ENCODE measurements around the gene PHLDB3. TPM values are rescaled to one million over a fixed set of nuclear protein-coding genes. Genes with fewer than 3 reads are reported as not detected.

Gene PHLDB3
- total RNA-seq, 1 donor from 2014 or later: 7.8 TPM

DNA sequence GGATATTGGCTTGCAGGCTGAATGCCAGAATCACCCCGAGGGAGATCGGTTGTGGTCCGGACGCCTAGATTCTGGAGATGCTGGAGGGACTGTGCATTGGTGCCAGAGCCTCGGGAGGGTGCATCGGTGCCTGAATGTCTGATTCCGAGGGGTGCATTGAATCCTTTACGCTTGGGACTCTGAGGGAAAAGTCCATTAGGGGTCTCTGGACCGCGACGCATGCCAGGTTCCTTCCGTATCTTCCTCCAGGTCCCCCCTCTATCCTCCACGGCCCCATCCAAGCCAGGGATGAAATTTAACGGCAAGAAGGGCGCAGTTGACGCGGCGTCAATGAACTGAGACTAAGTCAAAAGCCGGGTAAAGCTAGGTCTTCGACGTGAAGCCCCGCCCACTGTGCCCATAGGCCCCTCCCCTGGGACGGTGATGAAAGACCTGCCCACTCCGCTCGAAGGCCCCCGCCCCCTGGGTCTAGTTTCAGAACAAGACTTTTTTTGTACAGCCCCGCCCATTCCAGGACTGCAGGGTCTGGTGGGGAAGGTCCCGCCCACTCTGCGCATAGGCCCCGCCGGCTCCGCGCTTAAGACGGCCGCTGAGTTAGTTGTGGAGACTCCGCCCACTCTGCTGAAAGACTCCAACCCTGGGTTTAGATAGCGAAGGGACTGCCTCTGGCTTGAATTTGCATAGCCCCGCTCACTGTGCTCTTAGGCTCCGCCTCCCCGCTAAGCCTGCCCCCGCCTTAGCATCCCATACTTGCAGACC is 29.2 kb upstream of the PHLDB3 start:
- Histone ChIP-seq H3K36me3 (peaks cover 13% of the 10 kb centered on the region), H3K9me3 (no peaks in the 10 kb centered on the region), H3K27ac (peak overlapping the region; percentile 89), H3K4me3 (peak overlapping the region; percentile 71), H3K4me1 (peaks cover 16% of the 10 kb centered on the region), H3K27me3 (ENCODE audit: low read depth) (no peaks in the 10 kb centered on the region)
- ATAC-seq (peak; percentile 94), DNase-seq (peak; percentile 99)
- intact Hi-C loops (cut with DNase I): no loop called here
- TF ChIP-seq, protein P1, sequence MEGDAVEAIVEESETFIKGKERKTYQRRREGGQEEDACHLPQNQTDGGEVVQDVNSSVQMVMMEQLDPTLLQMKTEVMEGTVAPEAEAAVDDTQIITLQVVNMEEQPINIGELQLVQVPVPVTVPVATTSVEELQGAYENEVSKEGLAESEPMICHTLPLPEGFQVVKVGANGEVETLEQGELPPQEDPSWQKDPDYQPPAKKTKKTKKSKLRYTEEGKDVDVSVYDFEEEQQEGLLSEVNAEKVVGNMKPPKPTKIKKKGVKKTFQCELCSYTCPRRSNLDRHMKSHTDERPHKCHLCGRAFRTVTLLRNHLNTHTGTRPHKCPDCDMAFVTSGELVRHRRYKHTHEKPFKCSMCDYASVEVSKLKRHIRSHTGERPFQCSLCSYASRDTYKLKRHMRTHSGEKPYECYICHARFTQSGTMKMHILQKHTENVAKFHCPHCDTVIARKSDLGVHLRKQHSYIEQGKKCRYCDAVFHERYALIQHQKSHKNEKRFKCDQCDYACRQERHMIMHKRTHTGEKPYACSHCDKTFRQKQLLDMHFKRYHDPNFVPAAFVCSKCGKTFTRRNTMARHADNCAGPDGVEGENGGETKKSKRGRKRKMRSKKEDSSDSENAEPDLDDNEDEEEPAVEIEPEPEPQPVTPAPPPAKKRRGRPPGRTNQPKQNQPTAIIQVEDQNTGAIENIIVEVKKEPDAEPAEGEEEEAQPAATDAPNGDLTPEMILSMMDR (IDR thresholded peaks at IDR 0.05): no peak

DNA sequence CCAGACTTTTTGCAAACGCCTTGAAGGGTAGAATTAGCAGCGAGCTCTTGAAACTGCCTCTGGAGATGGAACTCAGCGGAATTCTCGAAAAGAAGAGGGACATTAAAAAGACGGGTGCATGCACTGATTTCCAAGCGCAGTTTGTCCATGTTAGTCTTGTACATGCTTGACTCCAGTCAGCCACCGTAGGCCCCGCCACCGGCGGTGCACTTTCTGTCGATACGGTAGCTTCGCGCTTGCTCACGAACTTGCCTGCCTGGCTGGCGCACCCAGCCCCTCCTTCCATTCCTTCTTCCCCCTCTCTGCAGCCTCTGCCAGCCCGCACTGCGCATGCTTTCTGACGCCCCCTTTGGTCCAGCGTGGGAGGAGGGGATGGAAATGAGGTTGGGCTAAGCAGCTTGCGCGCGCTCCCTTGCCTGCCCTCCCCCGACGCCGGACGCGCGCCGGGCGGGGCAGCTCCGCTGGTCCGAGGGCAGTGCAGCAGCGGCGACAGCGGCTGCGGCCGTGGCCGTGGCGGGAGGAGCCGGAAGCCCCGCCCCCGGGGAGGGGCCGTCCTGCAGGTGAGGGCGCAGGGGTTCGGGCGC is 28.5 kb upstream of the PHLDB3 start, which contains the start of gene ZNF575:
ZNF575 (plus strand) TSS at position 227 of the 584 bp plus-strand sequence. CDS start 1,235 bp downstream, outside the sequence.
- peaks cover 16% of the 10 kb centered on the region for H3K4me1 ChIP-seq
- no peaks in the 10 kb centered on the region for H3K27me3 ChIP-seq (ENCODE audit: low read depth)
- DNase-seq: peak; percentile 92
- H3K36me3 ChIP-seq: peaks cover 6% of the 10 kb centered on the region
- ATAC-seq: peak; percentile 86 to 87
- no peaks in the 10 kb centered on the region for H3K9me3 ChIP-seq
- intact Hi-C loops (cut with DNase I): no loop called here
- TF ChIP-seq, protein P1 (IDR thresholded peaks at IDR 0.05): peak; percentile 10
- peak within 1 kb of the TSS; percentile 71 for H3K4me3 ChIP-seq
- peak within 1 kb of the TSS; percentile 89 for H3K27ac ChIP-seq

DNA sequence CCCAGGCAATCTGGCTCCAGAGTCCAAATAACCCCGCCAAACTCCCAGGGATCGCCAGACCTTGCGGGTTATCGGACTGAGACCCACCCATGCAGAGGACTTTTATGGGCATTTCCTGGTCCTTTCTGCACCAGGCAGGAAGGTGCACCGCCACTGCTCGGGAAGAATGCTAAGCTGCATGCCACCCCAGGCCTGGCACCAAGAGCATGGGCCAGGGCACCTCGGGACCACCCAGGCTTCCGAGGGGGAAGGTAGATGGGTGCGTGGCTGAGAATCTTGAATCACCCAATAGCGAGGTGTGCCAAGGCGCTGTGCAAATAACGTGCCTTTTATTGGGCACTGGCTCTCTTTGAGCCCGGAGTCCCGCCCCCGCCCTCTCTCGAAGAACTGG is 28.0 kb upstream of the PHLDB3 start:
- intact Hi-C loops (cut with DNase I): no loop called here
- Histone ChIP-seq H3K9me3 (no peaks in the 10 kb centered on the region), H3K27me3 (ENCODE audit: low read depth) (no peaks in the 10 kb centered on the region), H3K27ac (peak overlapping the region; percentile 89), H3K36me3 (peaks cover 1% of the 10 kb centered on the region), H3K4me1 (peaks cover 20% of the 10 kb centered on the region), H3K4me3 (peak overlapping the region; percentile 71)
- TF ChIP-seq, protein P1 (IDR thresholded peaks at IDR 0.05): no peak
- DNase-seq (peak; percentile 76), ATAC-seq (peak in 1 of 2 donors; percentile 8)

DNA sequence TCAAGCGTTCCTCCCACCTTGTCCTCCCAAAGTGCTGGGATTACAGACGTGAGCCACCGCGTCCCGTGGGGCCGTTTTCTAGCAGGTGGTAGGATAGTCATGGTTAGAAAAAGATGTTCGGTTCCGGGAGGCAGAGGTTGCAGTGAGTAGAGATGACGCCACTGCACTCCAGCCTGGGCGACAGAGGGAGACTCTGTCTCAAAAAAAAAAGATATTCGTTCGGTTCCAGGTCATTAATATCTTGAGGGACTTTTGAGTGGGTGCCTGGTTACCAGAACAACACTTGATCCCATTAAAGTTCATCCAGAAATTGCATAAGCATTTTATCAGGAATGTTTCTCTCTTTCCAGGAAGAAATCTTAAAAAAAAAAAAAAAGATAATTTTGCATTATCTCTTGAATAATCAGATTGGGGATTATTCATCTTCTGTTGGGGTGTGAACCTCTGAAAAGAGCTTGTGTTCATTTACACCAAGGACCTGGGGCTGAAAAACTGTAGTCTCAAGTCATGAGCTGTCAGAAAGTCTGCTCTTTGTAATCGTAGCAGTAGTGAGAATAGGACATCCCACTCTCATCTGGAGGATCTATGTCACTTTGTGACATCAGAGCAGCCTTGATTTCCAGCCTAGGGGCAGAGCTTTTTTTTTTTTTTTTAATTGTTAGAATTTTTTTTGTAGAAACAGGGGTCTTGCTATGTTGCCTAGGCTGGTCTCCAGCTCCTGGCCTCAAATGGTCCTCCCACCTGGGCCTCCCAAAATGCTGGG is 23.5 kb upstream of the PHLDB3 start:
- Histone ChIP-seq H3K36me3 (no peaks in the 10 kb centered on the region), H3K27ac (peak overlapping the region; percentile 82), H3K4me3 (peak overlapping the region; percentile 72), H3K4me1 (peaks cover 43% of the 10 kb centered on the region), H3K27me3 (ENCODE audit: low read depth) (no peaks in the 10 kb centered on the region), H3K9me3 (no peaks in the 10 kb centered on the region)
- TF ChIP-seq, protein P1 (IDR thresholded peaks at IDR 0.05): no peak
- peak in 1 of 2 donors; percentile 59 for ATAC-seq
- intact Hi-C loops (cut with DNase I): no loop called here
- no peak for DNase-seq

Data from lower lobe of right lung (tissue), 2 donors.